ENCODE data around the gene FYCO1. TPM values are rescaled to one million over a fixed set of nuclear protein-coding genes. Genes with fewer than 3 reads are reported as not detected.
A peak's percentile ranks its signal among the peaks of the same experiment; 100 is the strongest.
"Not testable (repeated sequence)": the region's sequence is repeated elsewhere in the genome, so short reads cannot be mapped to it uniquely, and the experiment has no call there.

The FYCO1 gene
- total RNA-seq, result 100 to 1,000 TPM in 1 of 4 donors, 10 to 100 TPM in 3; 72.1 to 115 (median 79.2) TPM
- polyA plus RNA-seq, result 10 to 100 TPM in 1 of 3 donors, 1 to 10 TPM in 2; 8.4 to 15.0 (median 9.9) TPM

- Histone ChIP-seq H3K27me3 (no peaks in the 10 kb centered on the region), H3K36me3 (no peaks in the 10 kb centered on the region), H3K27ac (peak within 1 kb of the TSS; percentile 91 to 98 (median 95)), H3K4me1 (peaks cover 0 to 47% (median 42%) of the 10 kb centered on the region in 4 donors), H3K4me3 (peak within 1 kb of the TSS; percentile 81 to 99 (median 92)), H3K9me3 (no peaks in the 10 kb centered on the region)
- TF ChIP-seq CTCF (IDR thresholded peaks at IDR 0.05) (no peak), POLR2AphosphoS5 (IDR thresholded peaks at IDR 0.05) (peak; percentile 89 to 96 (median 90)), POLR2A (IDR thresholded peaks at IDR 0.05) (peak; percentile 44 to 82)
- intact Hi-C loops (cut with DNase I), result loop anchor here (5.0 kb wide), 1 partner anchor 82 kb away; no protein-coding TSS in a partner anchor
- peak; percentile 97 for DNase-seq
- 1 to 3% methylated on average over 67 of the region's 67 CpGs for WGBS, 2 donors
Observed at GRCh38 chr3:45995236-45996192, at the start of gene FYCO1. Gene FYCO1, minus strand, starts transcription at chr3:45995824. Its CDS starts 10,914 bp downstream, at chr3:45984910.

GRCh38 chr3:46038916-46039315 lies 43.3 kb upstream of the FYCO1 start:
- Histone ChIP-seq H3K36me3 (no peaks in the 10 kb centered on the region), H3K9me3 (no peaks in the 10 kb centered on the region), H3K4me1 (no peaks in the 10 kb centered on the region), H3K4me3 (no peak overlapping the region), H3K27ac (no peak overlapping the region), H3K27me3 (no peaks in the 10 kb centered on the region)
- TF ChIP-seq POLR2A (IDR thresholded peaks at IDR 0.05), result no peak
- TF ChIP-seq EP300 (IDR thresholded peaks at IDR 0.05), result no peak
- TF ChIP-seq POLR2AphosphoS5 (IDR thresholded peaks at IDR 0.05), result no peak
- TF ChIP-seq CTCF (IDR thresholded peaks at IDR 0.05), result no peak
- intact Hi-C loops (cut with DNase I), result no loop called here
- no peak for DNase-seq
- WGBS, 2 donors, result 92 to 94% methylated on average over 1 of the region's 1 CpG

GRCh38 chr3:46038071-46038470 lies 42.4 kb upstream of the FYCO1 start:
- H3K27me3 ChIP-seq; H3K27ac ChIP-seq; intact Hi-C loops (cut with DNase I); H3K4me3 ChIP-seq; DNase-seq; H3K9me3 ChIP-seq; H3K36me3 ChIP-seq; H3K4me1 ChIP-seq: not testable (repeated sequence)
- WGBS, 2 donors, result 78 to 79% methylated on average over 3 of the region's 3 CpGs

- TF ChIP-seq CTCF (IDR thresholded peaks at IDR 0.05) (no peak), POLR2AphosphoS5 (IDR thresholded peaks at IDR 0.05) (no peak), POLR2A (IDR thresholded peaks at IDR 0.05) (no peak), EP300 (IDR thresholded peaks at IDR 0.05) (no peak)
- no peaks in the 10 kb centered on the region for H3K4me1 ChIP-seq
- DNase-seq, result no peak
- H3K4me3 ChIP-seq, result no peak overlapping the region
- no peak overlapping the region for H3K27ac ChIP-seq
- H3K36me3 ChIP-seq, result no peaks in the 10 kb centered on the region
- H3K9me3 ChIP-seq, result no peaks in the 10 kb centered on the region
- WGBS, 2 donors, result 85% methylated on average over 1 of the region's 1 CpG
- intact Hi-C loops (cut with DNase I), result no loop called here
- H3K27me3 ChIP-seq, result no peaks in the 10 kb centered on the region
Observed at GRCh38 chr3:46036191-46036590, 40.6 kb upstream of the FYCO1 start.

GRCh38 chr3:46031747-46032146 lies 36.1 kb upstream of the FYCO1 start:
- Histone ChIP-seq H3K27ac (no peak overlapping the region), H3K4me3 (no peak overlapping the region), H3K36me3 (no peaks in the 10 kb centered on the region), H3K9me3 (peaks cover 0 to 5% (median 1%) of the 10 kb centered on the region in 4 donors), H3K27me3 (no peaks in the 10 kb centered on the region), H3K4me1 (no peaks in the 10 kb centered on the region)
- DNase-seq, result no peak
- TF ChIP-seq CTCF (IDR thresholded peaks at IDR 0.05), result no peak
- no peak for TF ChIP-seq POLR2A (IDR thresholded peaks at IDR 0.05)
- no peak for TF ChIP-seq POLR2AphosphoS5 (IDR thresholded peaks at IDR 0.05)
- intact Hi-C loops (cut with DNase I), result no loop called here
- WGBS, 2 donors, result 97 to 98% methylated on average over 2 of the region's 2 CpGs
